H9 (cell line): ENCODE results near the gene PDZD8. TPM values are rescaled to one million over a fixed set of nuclear protein-coding genes. Genes with fewer than 3 reads are reported as not detected.
A peak's percentile ranks its signal among the peaks of the same experiment; 100 is the strongest.

Source experiments
- DNase-seq: peaks from one replicate; pipeline ENCODE4 v3.0.0-alpha.2; 2017
- H2AFZ ChIP-seq: one replicate; pipeline ENCODE4 v1.6.1; 2013; ENCODE audit warnings: mild to moderate bottlenecking, low read length, control low read depth, moderate library complexity
- H2AK5ac ChIP-seq: 2 replicates; pipeline ENCODE4 v1.6.1; 2013; ENCODE audit warnings: low read length, control low read depth, mixed read lengths; ENCODE audit not compliant: insufficient read length
- H2BK120ac ChIP-seq: one replicate; pipeline ENCODE4 v1.6.1; 2013; ENCODE audit warnings: low read depth, mild to moderate bottlenecking, low read length, control low read depth, inconsistent platforms; ENCODE audit not compliant: poor library complexity, severe bottlenecking
- H2BK12ac ChIP-seq: 2 replicates; pipeline ENCODE4 v1.6.1; 2013; ENCODE audit warnings: low read length, control low read depth, mixed read lengths, low read depth; ENCODE audit not compliant: insufficient read length
- H2BK15ac ChIP-seq: 2 replicates; pipeline ENCODE4 v1.6.1; 2013; ENCODE audit warnings: low read depth, low read length, control low read depth
- H2BK20ac ChIP-seq: one replicate; pipeline ENCODE4 v1.6.1; 2013; ENCODE audit warnings: low read depth, mild to moderate bottlenecking, low read length, control low read depth, inconsistent platforms; ENCODE audit not compliant: poor library complexity, severe bottlenecking
- H2BK5ac ChIP-seq: 2 replicates; pipeline ENCODE4 v1.6.1; 2013; ENCODE audit warnings: low read length, control low read depth, mixed read lengths; ENCODE audit not compliant: insufficient read length
- H3K14ac ChIP-seq: 2 replicates; pipeline ENCODE4 v1.6.1; 2013; ENCODE audit warnings: low read length, control low read depth; ENCODE audit not compliant: insufficient read depth
- H3K18ac ChIP-seq: 2 replicates; pipeline ENCODE4 v1.6.1; 2013; ENCODE audit warnings: low read depth, mild to moderate bottlenecking, mixed read lengths, low read length, control low read depth; ENCODE audit not compliant: insufficient read length
- H3K23ac ChIP-seq: 2 replicates; pipeline ENCODE4 v1.6.1; 2013; ENCODE audit warnings: low read length, control low read depth, mixed read lengths, low read depth; ENCODE audit not compliant: insufficient read length
- H3K23me2 ChIP-seq: 2 replicates; pipeline ENCODE4 v1.6.1; 2013; ENCODE audit warnings: low read depth, mild to moderate bottlenecking, mixed read lengths, low read length, control low read depth; ENCODE audit not compliant: insufficient read length, poor library complexity, severe bottlenecking
- H3K27ac ChIP-seq: 2 replicates; pipeline ENCODE4 v1.5.1; 2013; ENCODE audit warnings: low read length, control low read depth, mixed read lengths, low read depth; ENCODE audit not compliant: insufficient read length
- H3K27me3 ChIP-seq: 2 replicates; pipeline ENCODE4 v1.6.1; 2013; ENCODE audit warnings: low read length, control low read depth, inconsistent platforms; ENCODE audit not compliant: insufficient read depth
- H3K4ac ChIP-seq: 2 replicates; pipeline ENCODE4 v1.6.1; 2013; ENCODE audit warnings: low read depth, mild to moderate bottlenecking, control low read depth, inconsistent platforms, low read length, moderate library complexity
- H3K4me1 ChIP-seq: 2 replicates; pipeline ENCODE4 v1.6.1; 2013; ENCODE audit warnings: low read length, control low read depth, inconsistent platforms; ENCODE audit not compliant: insufficient read depth
- H3K4me2 ChIP-seq: 2 replicates; pipeline ENCODE4 v1.6.1; 2013; ENCODE audit warnings: low read length, control low read depth, mixed read lengths; ENCODE audit not compliant: insufficient read length, insufficient read depth
- H3K56ac ChIP-seq: 2 replicates; pipeline ENCODE4 v1.6.1; 2013; ENCODE audit warnings: low read depth, mild to moderate bottlenecking, mixed read lengths, low read length, control low read depth; ENCODE audit not compliant: insufficient read length
- H3K79me1 ChIP-seq: 2 replicates; pipeline ENCODE4 v1.6.1; 2013; ENCODE audit warnings: low read depth, mild to moderate bottlenecking, moderate library complexity, low read length, control low read depth, inconsistent platforms; ENCODE audit not compliant: insufficient read depth, poor library complexity, severe bottlenecking
- H3K79me2 ChIP-seq: 2 replicates; pipeline ENCODE4 v1.6.1; 2013; ENCODE audit warnings: low read length, control low read depth, inconsistent platforms; ENCODE audit not compliant: insufficient read depth
- H3K9ac ChIP-seq: 2 replicates; pipeline ENCODE4 v1.6.1; 2013; ENCODE audit warnings: low read length, control low read depth, mixed read lengths; ENCODE audit not compliant: insufficient read length; ENCODE audit errors: extremely low read depth
- H3K9me3 ChIP-seq: one replicate; pipeline ENCODE4 v1.6.1; 2013; ENCODE audit warnings: low read depth, low read length, inconsistent platforms; ENCODE audit not compliant: control insufficient read depth
- H3T11ph ChIP-seq: one replicate; pipeline ENCODE4 v1.6.1; 2013; ENCODE audit warnings: mild to moderate bottlenecking, low read length, control low read depth, inconsistent platforms
- H4K20me1 ChIP-seq: one replicate; pipeline ENCODE4 v1.6.1; 2013; ENCODE audit not compliant: control insufficient read depth, insufficient read length, insufficient read depth
- H4K5ac ChIP-seq: 2 replicates; pipeline ENCODE4 v1.6.1; 2013; ENCODE audit warnings: low read depth, mild to moderate bottlenecking, mixed read lengths, low read length, control low read depth; ENCODE audit not compliant: insufficient read length
- H4K8ac ChIP-seq: replicated peaks from 2 replicates; pipeline ENCODE4 v1.6.1; 2013; ENCODE audit warnings: low read length, control low read depth, mixed read lengths, low read depth; ENCODE audit not compliant: insufficient read length
- H4K91ac ChIP-seq: 2 replicates; pipeline ENCODE4 v1.6.1; 2013; ENCODE audit warnings: low read depth, mild to moderate bottlenecking, moderate library complexity, mixed read lengths, low read length, control low read depth; ENCODE audit not compliant: insufficient read length
- H3K27ac Mint-ChIP-seq, 3 experiments: 2 replicates in 2 of 3; 3 replicates in 1 of 3; pipeline ENCODE4 v1.8.0; 2020 to 2021; ENCODE audit warnings: mixed read lengths in 3 of 3, mild to moderate bottlenecking in 1 of 3, moderate library complexity in 1 of 3
- H3K27me3 Mint-ChIP-seq: 2 replicates; pipeline ENCODE4 v1.8.0; 2021; ENCODE audit warnings: low read depth, mild to moderate bottlenecking, moderate library complexity, mixed read lengths
- H3K36me3 Mint-ChIP-seq, 3 experiments: 2 replicates in 2 of 3; 3 replicates in 1 of 3; pipeline ENCODE4 v1.8.0; 2020 to 2021; ENCODE audit warnings: low read depth in 3 of 3, mixed read lengths in 3 of 3; ENCODE audit not compliant: insufficient read depth in 1 of 3
- H3K4me1 Mint-ChIP-seq, 2 experiments: 2 replicates each; pipeline ENCODE4 v1.8.0; 2020; ENCODE audit warnings: mixed read lengths in 2 of 2
- H3K4me3 Mint-ChIP-seq, 2 experiments: 2 replicates in 1 of 2; 3 replicates in 1 of 2; pipeline ENCODE4 v1.8.0; 2020 to 2021; ENCODE audit warnings: mild to moderate bottlenecking in 2 of 2, mixed read lengths in 2 of 2, moderate library complexity in 1 of 2
- H3K9me3 Mint-ChIP-seq, 2 experiments: 2 replicates in 1 of 2; 3 replicates in 1 of 2; pipeline ENCODE4 v1.8.0; 2020; ENCODE audit warnings: mild to moderate bottlenecking in 2 of 2, mixed read lengths in 2 of 2, moderate library complexity in 1 of 2
- total RNA-seq: library from RNA; stranded (reverse); gene quantifications from 2 replicates; pipeline ENCODE4 v1.2.1, GENCODE V29; 2021
- TF ChIP-seq, protein P1 (sequence below): fragments of 200-600 bp; sonication (generic); conservative IDR thresholded peaks from 3 replicates; pipeline ENCODE4 v1.8.0; 2021; ENCODE audit warnings: antibody characterized with exemption, mild to moderate bottlenecking

PDZD8 gene
- total RNA-seq, 1 experiment from 2014 or later = 38.2 TPM

DNA sequence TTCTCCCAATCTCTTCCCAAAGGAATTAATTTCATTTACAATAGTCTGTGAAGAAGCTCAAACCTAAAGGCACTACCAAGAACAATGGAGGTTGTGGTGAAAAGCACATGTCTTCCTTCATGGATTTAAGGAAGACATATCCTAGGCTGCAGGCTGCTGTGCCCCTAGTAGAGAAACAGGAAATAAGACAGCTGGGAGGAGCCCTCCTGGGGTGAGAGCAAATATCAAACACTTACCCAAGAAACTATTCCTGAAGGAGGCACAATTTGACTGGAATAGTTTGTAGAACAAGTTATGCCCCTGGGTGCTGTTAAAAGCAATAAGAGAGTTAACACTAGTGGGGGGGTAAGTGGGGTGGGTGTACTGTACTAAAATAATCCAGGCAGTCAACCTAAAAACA is 30.1 kb downstream of the PDZD8 start:
- Mint-ChIP-seq H3K27ac (peak overlapping the region; percentile 84 to 99 (median 91)), H3K36me3 (peaks cover 0 to 3% (median 2%) of the 10 kb centered on the region in 3 experiments; a peak in 1 of 7 replicates), H3K9me3 (no peaks in the 10 kb centered on the region), H3K4me1 (peaks cover 72 to 80% of the 10 kb centered on the region in 2 experiments), H3K4me3 (peak overlapping the region in 1 of 2 experiments; percentile 43; a peak in 2 of 5 replicates), H3K27me3 (no peaks in the 10 kb centered on the region)
- no peak overlapping the region for H3T11ph ChIP-seq
- no peak overlapping the region for H2BK5ac ChIP-seq
- H2BK15ac ChIP-seq = no peak overlapping the region
- no peak overlapping the region for H3K56ac ChIP-seq
- peak overlapping the region; percentile 99 for H3K4ac ChIP-seq
- H2BK120ac ChIP-seq = no peak overlapping the region
- no peak overlapping the region for H2AFZ ChIP-seq
- peak overlapping the region; percentile 94 for H3K18ac ChIP-seq
- H3K23ac ChIP-seq = no peak overlapping the region
- no peak overlapping the region for H3K4me2 ChIP-seq
- peak overlapping the region; percentile 33 for H2AK5ac ChIP-seq
- no peak overlapping the region for H4K5ac ChIP-seq
- peak overlapping the region; percentile 50 for H2BK20ac ChIP-seq
- peak overlapping the region; percentile 82; the same call in 1 of the 2 replicates for H3K14ac ChIP-seq
- peak overlapping the region; percentile 43 for H4K8ac ChIP-seq
- H3K4me1 ChIP-seq = peaks cover 22% of the 10 kb centered on the region
- no peaks in the 10 kb centered on the region for H3K23me2 ChIP-seq
- no peak overlapping the region for H2BK12ac ChIP-seq
- H3K27me3 ChIP-seq = no peaks in the 10 kb centered on the region
- H3K9me3 ChIP-seq = no peaks in the 10 kb centered on the region
- no peak overlapping the region for H3K9ac ChIP-seq
- TF ChIP-seq, protein P1, sequence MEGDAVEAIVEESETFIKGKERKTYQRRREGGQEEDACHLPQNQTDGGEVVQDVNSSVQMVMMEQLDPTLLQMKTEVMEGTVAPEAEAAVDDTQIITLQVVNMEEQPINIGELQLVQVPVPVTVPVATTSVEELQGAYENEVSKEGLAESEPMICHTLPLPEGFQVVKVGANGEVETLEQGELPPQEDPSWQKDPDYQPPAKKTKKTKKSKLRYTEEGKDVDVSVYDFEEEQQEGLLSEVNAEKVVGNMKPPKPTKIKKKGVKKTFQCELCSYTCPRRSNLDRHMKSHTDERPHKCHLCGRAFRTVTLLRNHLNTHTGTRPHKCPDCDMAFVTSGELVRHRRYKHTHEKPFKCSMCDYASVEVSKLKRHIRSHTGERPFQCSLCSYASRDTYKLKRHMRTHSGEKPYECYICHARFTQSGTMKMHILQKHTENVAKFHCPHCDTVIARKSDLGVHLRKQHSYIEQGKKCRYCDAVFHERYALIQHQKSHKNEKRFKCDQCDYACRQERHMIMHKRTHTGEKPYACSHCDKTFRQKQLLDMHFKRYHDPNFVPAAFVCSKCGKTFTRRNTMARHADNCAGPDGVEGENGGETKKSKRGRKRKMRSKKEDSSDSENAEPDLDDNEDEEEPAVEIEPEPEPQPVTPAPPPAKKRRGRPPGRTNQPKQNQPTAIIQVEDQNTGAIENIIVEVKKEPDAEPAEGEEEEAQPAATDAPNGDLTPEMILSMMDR = no peak
- H3K79me1 ChIP-seq = peaks cover 4% of the 10 kb centered on the region
- no peaks in the 10 kb centered on the region for H4K20me1 ChIP-seq
- peak overlapping the region; percentile 100 for H4K91ac ChIP-seq
- DNase-seq = peak; percentile 58
- H3K27ac ChIP-seq = peak overlapping the region; percentile 96
- H3K79me2 ChIP-seq = peaks cover 9% of the 10 kb centered on the region; the same call in 1 of the 2 replicates
